Stimulated activated CD4-positive, alpha-beta T cell treated with anti-CD3 and anti-CD28 coated beads, Interleukin-2, amount 100 ng/mL, for 4 hours (primary cell): ENCODE data around the gene RPS15.
"Not testable (repeated sequence)": the region's sequence is repeated elsewhere in the genome, so short reads cannot be mapped to it uniquely, and the experiment has no call there.

Experiments
- DNase-seq: peaks from one replicate; pipeline ENCODE4 v3.0.0-alpha.2; 2020; ENCODE audit warnings: low read depth

RPS15 gene

DNA sequence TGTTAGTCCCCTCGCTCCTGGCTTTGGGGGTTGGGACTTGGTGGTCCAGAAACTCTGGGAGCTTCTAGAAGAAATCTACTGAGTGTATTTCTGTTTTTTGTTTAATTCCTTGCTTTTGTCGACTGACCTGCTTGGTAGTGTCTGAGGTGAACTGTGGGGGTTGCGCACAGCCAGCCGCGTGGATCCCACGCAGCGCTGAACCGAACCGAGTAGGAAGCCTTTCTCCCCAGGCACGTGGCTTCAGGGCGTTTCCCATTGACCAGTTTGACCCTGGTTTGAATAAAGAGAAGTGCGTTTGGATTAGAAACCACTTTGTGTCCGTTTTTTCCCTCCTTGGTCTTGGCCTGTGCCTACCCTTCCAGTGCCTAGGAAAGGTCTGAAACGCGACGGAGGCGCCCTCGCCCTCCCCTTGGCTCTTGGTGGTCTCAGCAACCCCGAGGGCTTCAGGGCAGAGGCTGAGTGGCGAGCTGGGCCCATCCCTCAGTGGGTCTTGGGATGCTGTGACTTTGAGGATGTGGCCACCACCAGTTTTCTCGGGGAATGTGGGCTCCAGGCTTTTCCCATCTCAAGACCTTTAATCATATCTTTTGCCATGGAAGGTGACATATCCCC, 2.7 kb upstream of the RPS15 start:
- no peak for DNase-seq

DNA sequence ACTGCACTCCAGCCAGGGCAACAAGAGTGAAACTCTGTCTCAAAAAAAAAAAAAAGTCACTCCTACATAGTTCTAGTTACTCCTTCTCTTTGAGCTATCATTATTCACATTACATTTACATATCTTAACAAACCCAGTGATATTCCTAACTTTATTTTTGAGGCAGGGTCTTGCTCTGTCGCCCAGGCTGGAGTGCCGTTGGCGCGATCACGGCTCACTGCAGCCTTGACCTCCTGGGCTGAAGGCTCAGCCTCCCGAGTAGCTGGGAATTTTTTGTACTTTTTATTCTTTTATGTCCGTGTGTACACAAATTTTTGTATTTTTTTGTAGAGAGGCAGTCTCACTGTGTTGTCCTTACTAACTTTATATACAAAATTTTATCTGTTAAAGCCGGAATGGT, 587 bp upstream of the RPS15 start:
- DNase-seq: no peak

DNA sequence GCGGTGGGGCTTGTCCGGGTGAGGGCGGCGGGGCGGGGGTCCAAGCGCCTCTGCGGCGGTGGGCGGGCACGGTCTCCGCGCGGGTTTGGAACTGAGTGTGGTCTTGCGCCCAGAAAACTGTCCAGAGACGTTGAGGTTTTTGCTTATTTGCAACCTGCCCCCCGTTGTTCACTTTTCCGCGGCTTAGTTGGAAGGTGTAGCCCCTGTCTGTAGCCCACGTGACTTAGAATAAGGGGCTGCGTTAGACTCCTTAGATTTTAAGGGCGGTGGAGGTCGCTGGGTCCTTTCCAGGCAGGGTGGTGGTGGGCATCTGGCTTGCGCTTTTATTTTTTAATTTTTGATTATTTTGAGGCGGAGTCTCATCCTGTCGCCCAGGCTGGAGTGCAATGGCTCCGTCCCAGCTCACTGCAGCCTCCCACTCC, 748 bp downstream of the RPS15 start:
- DNase-seq: no peak

DNA sequence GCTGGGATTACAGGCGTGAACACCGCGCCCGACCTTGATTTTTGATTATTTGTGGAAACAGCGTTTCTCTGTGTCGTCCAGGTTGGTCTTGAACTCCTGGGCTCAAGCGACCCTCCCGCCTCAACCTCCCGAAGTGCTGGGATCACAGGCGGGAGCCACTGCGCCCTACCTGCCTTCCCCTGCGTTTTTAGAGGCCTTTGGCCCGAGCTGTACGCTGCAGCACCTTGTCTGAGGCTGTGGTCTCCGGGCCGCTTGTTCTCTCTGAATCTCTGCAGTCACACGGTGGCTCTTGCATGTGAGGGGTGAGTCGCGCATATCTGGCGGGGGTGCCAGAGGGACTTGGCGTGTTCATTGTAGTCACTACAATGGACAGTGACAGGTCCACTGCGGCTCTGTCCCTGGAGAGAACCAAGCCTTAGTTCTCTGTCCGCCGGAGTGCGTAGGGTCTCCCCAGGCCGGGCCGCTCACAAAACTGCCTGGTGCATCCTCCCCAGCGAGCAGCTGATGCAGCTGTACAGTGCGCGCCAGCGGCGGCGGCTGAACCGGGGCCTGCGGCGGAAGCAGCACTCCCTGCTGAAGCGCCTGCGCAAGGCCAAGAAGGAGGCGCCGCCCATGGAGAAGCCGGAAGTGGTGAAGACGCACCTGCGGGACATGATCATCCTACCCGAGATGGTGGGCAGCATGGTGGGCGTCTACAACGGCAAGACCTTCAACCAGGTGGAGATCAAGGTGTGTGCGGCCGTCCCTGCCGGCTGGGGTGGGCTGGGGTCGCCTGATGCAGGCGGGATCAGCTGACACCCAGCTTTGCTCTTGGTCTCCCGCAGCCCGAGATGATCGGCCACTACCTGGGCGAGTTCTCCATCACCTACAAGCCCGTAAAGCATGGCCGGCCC, 1.6 kb downstream of the RPS15 start:
- not testable (repeated sequence) for DNase-seq

DNA sequence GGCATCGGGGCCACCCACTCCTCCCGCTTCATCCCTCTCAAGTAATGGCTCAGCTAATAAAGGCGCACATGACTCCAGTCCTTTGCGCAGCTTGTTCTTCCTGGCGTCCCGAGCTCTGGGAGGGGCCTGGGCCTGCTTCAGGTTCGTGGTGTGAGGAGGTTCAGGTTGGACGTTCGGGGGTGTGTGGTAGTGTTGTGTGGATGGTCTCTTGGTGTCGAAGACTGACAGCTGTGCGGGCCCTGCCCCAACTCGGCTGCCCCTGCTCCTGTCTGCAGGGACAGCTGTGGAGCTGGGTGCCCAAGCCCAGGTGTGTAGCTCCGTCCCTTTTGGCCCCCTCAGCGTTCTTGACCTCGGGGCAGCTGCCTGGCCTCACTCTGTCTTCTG, 2.2 kb downstream of the RPS15 start:
- DNase-seq: no peak

DNA sequence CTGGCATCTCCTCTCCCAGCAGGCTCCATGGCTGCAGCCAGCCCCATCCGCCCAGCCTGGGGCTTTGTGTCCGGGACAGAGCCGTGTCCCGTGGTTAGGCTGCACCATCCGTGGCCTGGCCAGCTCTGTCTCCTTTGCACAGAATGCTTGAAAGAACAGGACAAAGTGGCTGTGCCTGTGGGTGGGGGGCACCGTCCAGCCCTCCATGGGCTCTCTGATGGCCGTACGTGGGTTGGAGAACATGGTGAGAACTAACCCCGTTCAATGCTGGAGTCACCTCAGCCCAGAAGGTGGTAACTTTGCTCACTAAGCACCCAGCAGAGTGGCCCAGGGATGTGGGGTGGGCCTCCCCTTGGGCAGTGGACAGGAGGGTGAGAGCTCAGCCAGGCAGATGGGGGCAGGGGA, 2.8 kb downstream of the RPS15 start:
- DNase-seq: no peak

DNA sequence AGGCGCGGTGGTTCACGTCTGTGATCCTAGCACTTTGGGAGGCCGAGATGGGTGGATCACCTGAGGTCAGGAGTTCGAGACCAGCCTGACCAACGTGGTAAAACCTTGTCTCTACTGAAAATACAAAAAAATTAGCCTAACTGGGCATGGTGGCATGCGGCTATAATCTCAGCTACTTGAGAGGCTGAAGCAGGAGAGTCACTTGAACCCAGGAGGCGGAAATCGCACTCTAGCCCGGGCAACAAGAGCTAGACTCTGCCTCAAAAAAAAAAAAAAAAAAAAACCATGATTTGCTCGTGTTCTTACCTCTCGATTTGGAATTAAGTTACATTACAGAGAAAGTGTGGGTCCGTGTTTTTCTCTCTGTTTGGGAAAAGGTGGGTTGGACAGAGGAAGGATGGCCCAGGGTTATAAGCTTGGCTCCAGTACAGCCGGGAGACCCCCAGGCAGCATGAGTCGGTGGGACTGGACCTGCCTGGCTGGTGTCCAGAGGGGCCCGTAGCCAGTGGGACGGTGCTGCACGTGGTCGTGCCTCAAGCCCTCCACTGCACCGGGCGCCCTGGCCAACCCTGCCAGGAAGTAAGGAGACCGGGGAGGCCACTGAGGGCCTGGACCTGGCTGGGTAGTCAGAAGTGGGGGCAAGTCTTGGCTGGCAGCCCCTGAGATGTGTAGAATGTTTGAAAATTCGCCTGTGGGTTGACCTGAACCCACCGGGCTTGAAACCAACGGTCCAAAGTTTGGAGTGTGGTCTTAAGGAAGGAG, 3.7 kb downstream of the RPS15 start:
- no peak for DNase-seq

DNA sequence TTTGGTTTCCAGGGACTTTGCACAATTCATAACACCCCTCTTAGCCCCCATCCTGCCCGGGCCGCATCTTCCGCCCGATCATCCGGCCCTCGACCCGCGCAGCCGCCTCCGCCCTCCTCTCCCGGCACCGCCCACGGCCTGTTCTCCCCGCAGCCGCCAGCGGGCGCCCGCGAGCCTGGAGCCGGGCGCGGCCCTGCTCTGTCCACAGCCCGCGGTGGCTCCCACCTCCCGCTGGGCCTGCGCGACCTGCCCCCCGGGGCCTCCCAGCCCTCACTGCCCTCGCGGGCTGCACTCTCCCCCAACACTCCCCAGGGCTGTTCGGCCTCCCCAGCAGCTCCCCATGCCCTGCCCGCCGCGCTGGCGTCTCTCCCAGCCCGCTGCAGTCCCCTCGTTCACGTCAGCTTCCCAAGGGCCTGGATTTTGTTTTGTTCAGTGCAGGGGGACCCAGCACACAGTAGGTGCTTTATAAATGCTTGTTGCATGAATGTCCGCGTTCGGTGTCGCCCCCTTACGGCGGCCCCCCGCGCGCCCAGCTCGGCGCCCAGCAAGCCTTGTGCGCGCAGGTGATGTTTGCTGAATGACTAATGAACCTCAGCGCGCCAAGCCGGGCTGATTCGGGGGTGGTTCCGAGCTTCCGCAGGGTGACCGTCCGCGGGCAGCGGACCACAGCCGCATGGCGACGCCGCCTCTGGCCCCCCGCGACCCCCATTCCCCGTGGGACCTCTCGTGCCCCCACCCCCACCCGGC, 7.2 kb downstream of the RPS15 start:
- DNase-seq: peak; percentile 62

DNA sequence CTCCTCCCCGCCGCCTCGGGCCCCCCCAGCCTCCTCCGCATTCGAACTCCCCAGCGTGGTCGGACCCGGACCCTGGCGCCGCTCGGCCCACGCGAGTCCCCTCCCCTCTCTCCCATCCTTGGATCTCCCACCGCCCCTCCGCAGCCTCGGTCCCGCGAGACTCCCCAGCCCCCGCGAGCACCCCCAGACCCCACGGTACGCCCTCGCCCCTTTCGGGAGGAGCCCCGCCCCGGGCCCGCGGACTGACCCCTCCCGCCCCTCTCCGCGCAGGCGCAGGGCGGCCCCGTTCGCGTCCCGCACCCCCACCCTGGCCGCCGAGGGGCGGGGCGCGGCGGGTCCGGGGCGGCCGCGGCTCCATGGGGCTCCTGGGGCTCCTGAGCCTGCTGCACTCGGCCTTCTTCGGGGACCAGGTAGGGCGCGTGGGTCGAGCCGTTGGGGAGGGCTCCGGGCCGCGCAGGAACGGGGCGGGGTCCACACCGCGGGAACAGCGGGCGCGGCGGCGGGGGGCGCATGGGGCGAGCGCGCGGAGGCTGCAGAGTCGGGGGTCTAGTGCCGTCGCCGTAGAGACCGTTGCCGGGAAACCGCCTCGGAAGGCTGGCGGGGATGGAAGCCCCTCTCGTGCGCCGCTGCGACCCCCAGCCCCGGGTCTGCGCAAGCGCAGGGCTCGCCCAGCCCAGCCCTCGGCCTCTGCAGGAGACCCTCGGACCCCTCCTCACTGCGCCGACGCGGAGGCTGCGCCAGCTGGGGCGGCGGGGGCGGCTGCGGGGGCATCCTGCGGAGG, 7.9 kb downstream of the RPS15 start:
- no peak for DNase-seq

DNA sequence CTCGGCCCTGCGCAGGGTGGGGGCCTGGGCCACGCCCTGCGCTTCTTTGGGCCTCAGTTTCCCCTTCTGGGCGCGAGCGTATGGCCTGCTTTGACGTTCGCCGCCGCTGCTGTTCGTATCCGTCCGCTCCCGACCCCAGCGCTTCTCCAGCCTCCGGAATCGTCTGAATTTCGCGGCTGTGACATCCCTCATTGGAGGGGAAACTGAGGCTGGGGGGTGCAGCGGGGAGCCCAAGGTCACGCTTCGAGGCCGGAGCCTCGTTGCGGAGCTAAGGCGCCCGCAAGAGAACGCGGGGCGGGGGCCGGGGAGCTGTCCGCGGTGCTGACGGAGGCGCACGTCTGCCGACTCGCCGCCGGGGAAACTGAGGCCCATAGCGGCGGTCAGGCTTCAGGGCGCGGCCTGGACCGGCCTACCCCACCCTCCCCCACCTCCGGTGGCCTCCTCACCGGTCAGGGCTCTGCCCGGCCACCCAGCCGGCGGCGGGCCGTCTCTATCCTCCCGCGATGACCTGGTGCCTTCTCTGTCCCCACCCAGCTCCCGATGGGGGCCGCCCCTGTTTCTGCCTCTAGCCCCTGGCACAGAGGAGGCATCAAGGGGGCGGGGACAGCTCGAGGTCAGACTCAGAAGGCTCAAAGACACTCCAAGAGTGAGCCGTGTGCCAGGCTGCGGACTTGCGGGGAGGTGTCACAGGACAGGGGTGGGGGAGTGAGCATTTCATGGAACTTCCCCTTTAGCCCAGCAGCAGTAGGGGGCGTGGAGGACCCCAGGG, 8.7 kb downstream of the RPS15 start:
- DNase-seq: no peak

DNA sequence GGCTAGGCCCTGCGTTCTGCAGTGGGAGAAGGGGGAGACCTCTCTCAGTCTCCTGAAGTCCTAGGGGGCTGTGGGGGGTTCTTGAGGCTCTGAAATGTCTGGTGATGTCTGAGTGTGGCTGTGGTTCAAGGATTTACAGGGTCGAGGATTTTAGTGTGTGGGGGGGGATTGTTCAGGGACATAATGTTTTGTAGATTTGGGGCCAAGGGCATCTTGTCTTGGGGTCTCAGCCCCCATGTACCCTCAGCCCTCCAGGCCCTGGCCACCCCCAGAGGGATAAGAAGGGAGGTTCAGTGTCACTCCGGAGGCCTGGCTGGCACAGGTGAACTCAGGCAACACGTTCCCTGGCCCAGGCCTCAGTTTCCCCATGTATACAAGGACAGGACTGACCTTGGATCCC, 9.3 kb downstream of the RPS15 start:
- no peak for DNase-seq

DNA sequence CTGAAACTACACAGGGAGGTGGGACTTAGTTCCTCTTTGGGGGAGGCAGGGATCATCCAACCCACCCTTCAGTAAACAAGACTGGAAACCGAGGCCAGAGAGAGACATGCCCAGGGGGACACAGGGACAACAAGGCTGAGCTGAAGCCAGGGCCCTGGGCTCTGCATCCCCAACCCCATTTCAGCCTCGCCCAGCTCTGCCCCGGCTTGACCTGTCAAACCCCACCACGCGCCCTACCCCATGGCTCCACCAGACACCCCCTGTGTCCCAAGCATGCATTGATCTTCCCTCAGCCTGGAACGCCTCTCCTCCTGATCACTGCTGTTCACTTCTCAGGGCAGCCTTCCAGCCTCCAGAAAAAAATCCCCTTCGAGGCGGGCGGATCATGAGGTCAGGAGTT, 9.7 kb downstream of the RPS15 start:
- no peak for DNase-seq

DNA sequence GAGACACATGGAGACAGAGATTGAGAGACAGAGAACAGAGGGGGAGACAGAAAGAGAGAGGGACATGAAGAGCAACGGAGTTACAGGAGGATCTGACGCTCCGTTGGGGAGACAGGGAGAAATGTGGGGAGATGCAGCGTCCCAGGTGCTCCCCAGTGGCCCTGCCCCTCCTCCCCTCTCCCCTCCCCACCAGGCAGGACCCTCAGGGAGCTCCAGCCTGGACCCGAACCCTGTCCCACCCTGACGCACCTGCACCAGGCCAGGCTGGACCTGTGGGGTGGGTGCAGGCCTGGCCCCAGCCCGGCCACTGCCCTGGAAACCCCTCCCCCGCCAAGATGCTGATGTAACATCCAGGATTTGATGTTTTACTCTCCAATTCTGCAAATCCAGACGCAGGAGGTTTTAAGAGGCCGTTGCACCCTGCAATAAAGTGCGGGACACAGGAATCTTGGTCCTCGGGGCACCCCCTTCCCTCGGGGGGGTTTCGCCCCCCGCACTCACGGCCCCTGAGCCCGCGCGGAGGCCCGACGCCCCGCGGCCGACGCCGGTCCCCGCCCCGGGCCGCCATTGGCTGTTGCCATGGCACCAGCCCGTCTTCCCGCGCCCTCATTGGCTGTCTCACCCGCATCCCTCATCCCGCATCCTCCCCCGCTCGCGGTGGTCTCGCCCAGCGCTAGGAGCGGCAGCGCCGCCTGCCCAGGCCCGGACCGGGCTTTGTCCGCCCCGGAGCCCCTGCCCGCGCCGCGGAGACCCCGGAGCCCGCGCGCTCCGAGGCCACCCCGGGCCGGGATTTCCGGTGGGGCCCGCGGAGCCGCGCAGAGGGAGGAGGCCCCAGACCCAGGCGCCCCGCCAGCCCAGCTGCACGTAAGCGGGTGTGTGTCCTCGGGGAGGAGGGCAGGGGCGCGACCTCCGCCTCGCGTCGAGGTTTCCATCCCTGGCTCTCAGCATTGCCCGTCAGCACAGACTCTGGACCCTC, 11.6 kb downstream of the RPS15 start, which contains the start of gene APC2:
Gene APC2 (plus strand): TSS at position 655 of the 976 bp plus-strand sequence. CDS start 2,881 bp downstream, outside the sequence.
- DNase-seq: no peak

DNA sequence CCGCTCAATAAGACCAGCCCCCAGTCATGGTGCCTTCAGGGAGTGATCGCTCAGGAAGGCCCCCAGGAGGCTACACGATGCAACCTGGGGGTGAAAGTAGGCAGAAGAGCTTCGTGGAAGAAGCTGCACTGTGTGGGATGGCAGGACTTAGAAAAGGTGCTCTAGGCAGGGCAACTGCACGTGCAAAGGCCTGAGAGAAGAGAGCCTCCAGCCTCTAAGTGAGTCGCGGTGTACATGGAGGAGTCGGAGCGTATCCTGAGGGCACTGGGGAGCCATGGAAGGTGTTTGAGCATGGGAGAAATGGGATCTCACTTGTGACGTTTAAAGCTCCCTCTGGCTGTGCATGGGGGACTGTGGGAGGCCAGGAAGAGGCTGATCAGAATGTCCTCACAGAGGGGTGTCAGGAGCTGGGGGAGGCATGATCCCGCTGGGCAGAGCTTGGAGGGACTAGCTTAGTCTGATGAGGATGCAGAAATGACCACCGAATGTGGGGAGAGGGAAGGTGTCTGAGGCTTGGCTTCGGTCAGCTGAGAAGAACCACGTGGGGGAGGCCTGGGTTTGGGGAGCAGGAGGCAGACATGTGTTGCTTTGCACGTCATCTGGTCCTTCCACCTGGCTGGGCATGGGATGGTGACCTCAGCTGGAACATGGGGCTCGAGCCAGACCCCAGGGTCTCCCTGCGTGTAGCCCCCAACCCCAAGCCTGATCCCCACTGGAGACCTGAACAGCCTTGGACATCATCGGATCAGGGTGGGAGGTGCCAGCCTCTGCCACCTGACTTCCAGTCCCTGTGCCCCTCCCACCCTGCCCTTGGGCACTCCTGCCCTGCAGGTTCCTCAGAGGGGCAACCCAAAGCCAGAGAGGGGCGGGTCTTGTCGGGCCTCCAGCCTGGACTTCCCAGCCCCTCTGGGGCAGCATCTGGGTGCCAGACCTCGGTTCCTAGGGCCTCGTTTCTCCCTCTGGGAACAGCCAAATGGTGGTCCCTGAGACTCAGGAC, 12.8 kb downstream of the RPS15 start:
- no peak for DNase-seq

DNA sequence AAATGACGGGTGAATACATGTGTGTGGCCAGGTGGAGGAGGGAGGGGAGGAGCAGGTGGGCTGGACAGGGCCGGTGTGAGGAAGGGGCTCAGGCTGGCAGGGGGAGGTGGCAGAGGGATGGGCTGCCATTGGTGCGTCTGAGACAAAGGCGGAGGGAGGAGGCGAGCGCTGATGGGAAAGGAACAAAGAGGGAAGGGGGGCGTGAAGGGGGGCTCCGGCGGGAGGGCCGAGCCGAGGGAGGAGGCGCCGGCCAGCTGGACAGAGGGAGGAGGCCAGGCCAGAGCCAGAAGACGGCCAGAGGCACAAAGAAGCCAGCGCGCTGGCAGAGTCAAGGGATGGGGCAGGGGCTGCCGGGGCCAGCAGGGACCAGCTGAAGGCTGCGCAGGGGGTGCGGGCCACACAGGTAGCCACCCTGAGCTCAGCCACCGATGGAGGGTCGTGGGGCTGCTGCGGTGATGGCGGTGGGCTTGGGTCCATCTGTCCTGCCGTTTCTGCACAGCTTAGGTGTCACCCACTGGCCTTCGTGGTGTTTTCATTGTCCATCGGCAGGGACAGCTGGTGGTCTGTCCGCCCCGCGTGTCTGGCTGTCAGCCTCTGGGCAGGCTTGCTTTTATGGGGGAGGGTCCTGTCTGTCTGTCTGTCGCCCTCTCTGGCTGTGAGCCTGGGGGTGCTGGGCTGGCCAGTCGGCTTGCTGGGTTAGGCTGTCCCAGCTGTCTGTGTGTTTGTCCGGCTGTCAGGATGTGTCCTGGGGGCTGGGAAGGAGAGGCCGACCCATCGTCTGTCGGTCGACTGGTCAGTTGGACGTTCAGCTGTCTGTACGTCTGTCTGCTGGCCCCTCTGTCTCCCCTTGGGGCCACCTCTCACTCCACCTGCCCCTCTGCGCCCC, 14.0 kb downstream of the RPS15 start:
- DNase-seq: no peak

DNA sequence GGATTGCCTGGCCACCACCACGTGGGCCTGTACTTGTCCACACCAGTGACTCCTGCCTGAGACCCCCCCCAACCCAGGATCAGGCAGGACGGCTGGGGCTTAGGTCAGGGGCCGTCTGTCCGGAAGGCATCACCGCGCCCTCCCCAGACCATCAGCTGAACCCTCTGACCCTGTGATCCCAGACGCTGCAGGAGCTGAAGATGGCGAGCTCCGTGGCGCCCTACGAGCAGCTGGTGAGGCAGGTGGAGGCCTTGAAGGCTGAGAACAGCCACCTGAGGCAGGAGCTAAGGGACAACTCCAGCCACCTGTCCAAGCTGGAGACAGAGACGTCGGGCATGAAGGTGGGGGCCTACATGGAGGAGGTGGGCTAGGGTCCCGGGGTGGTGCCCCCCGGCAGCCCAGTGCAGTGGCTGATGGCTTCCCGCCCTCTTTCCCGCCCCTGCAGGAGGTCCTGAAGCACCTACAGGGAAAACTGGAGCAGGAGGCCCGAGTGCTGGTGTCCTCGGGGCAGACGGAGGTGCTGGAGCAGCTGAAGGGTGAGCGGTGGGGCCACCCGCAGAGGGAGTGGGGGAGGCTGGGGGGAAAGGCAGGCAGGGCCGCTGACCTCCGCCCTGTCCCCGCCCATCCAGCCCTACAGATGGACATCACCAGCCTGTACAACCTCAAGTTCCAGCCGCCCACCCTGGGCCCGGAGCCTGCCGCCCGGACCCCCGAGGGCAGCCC, 14.8 kb downstream of the RPS15 start:
- no peak for DNase-seq
